Thyroid gland (tissue), 4 donors: ENCODE data around the gene B4GALNT4.

ENCODE experiments used
- CTCF ChIP-seq, 6 experiments: fragments of 200-600 bp in 3 of 6; fragments of 450-650 bp in 3 of 6; sonication (generic) in 3 of 6; IDR thresholded peaks; one replicate each; pipeline ENCODE4 v1.5.1; 2016 to 2019; ENCODE audit warnings: antibody characterized with exemption in 6 of 6, mild to moderate bottlenecking in 2 of 6, inconsistent platforms in 1 of 6, moderate library complexity in 1 of 6
- POLR2A ChIP-seq, 2 donors: fragments of 450-650 bp; IDR thresholded peaks; one replicate each; pipeline ENCODE4 v1.6.1; 2017; ENCODE audit warnings: antibody characterized with exemption in 2 of 2, mild to moderate bottlenecking in 2 of 2, moderate library complexity in 1 of 2

GRCh38 chr11:419248-420005, 50.1 kb downstream of the B4GALNT4 start:
- TF ChIP-seq CTCF (IDR thresholded peaks at IDR 0.05) (no peak), POLR2A (IDR thresholded peaks at IDR 0.05) (no peak)
